K562 (cell line): Measurements from ENCODE around the gene PITX2. TPM values are rescaled to one million over a fixed set of nuclear protein-coding genes. Genes with fewer than 3 reads are reported as not detected.

Experiments used
- ATAC-seq: fragments of 200-7000 bp; cut with Tn5 transposase; 3 replicates; pipeline ENCODE4 v1.9.1; 2020; ENCODE audit warnings: moderate library complexity
- BruUV-seq: library from RNA; stranded (reverse); fragments of 400-500 nt; replicated peaks from 2 replicates; lab custom pipeline; 2021; lab: Mats Ljungman, UMichigan
- CTCF ChIA-PET: fragments of 300-600 bp; formaldehyde crosslinking; extraction: SDS; loops from one replicate; lab custom pipeline; 2021; ENCODE audit warnings: low intra/inter-chr PET ratio; lab: Yijun Ruan, JAX
- POLR2A ChIA-PET: fragments of 300-600, 350-650 bp; sonication (Branson Sonifier 250); formaldehyde crosslinking; extraction: SDS; loops from one replicate; lab custom pipeline; 2021; ENCODE audit warnings: antibody characterized with exemption, inconsistent platforms; lab: Yijun Ruan, JAX
- DNase-seq, 4 experiments: peaks; one replicate each; pipeline versions ENCODE4 v3.0.0 to v3.0.0-alpha.2; 2011 to 2018; ENCODE audit warnings: low spot score in 3 of 4, mixed read lengths in 3 of 4; ENCODE audit errors: extremely low read depth in 1 of 4
- FAIRE-seq: peaks from 2 replicates; lab custom pipeline; 2011; peaks lifted over from hg19 to GRCh38; lab: Jason Lieb, UNC
- H2AFZ ChIP-seq: 2 replicates; pipeline ENCODE4 v1.6.0; 2011; ENCODE audit warnings: low read depth, low read length, control low read depth, inconsistent platforms
- H3K27ac ChIP-seq: fragments of 200-600 bp; 3 replicates; pipeline ENCODE4 v1.8.0; 2011; ENCODE audit warnings: low read depth, mild to moderate bottlenecking, control low read depth, inconsistent platforms, low read length, moderate library complexity, mixed read lengths; ENCODE audit errors: extremely low read depth
- H3K27me3 ChIP-seq, 2 experiments: fragments of 300-600 bp in 1 of 2; 2 replicates in 1 of 2; 3 replicates in 1 of 2; pipeline versions ENCODE4 v1.6.0 to v1.8.0; 2011; ENCODE audit warnings: inconsistent platforms in 2 of 2, low read length in 2 of 2, mild to moderate bottlenecking in 1 of 2, mixed read lengths in 1 of 2, moderate library complexity in 1 of 2; ENCODE audit not compliant: control insufficient read depth in 2 of 2, insufficient read depth in 2 of 2
- H3K36me3 ChIP-seq: fragments of 300-600 bp; 3 replicates; pipeline ENCODE4 v1.8.0; 2011; ENCODE audit warnings: mild to moderate bottlenecking, low read length, inconsistent platforms; ENCODE audit not compliant: control insufficient read depth, insufficient read depth
- H3K4me1 ChIP-seq, 2 experiments: fragments of 200-600 bp in 1 of 2; replicated peaks in 1 of 2; 2 replicates in 1 of 2; 3 replicates in 1 of 2; pipeline versions ENCODE4 v1.5.1 to v1.8.0; 2011; ENCODE audit warnings: inconsistent platforms in 2 of 2, low read length in 2 of 2, mild to moderate bottlenecking in 1 of 2, mixed read lengths in 1 of 2, moderate library complexity in 1 of 2; ENCODE audit not compliant: control insufficient read depth in 2 of 2, insufficient read depth in 2 of 2
- H3K4me2 ChIP-seq: 2 replicates; pipeline ENCODE4 v1.6.1; 2011; ENCODE audit warnings: low read length, control low read depth, inconsistent platforms, mixed read lengths; ENCODE audit not compliant: insufficient read depth
- H3K4me3 ChIP-seq: fragments of 200-600 bp; sonication (generic), shearing (Covaris generic); 2 replicates; pipeline ENCODE4 v1.5.1; 2016; ENCODE audit warnings: control low read depth, inconsistent platforms
- H3K79me2 ChIP-seq: fragments of 200-600 bp; 3 replicates; pipeline ENCODE4 v1.8.0; 2011; ENCODE audit warnings: low read length, inconsistent platforms; ENCODE audit not compliant: control insufficient read depth, insufficient read depth
- H3K9ac ChIP-seq, 2 experiments: 2 replicates each; pipeline versions ENCODE4 v1.6.0 to v1.6.1; 2011; ENCODE audit warnings: low read depth in 2 of 2, low read length in 2 of 2, control low read depth in 1 of 2, inconsistent platforms in 1 of 2, mild to moderate bottlenecking in 1 of 2, mixed read lengths in 1 of 2; ENCODE audit not compliant: insufficient read depth in 1 of 2
- H3K9me1 ChIP-seq: one replicate; pipeline ENCODE4 v1.6.0; 2011; ENCODE audit warnings: inconsistent platforms, mild to moderate bottlenecking, low read length, moderate library complexity; ENCODE audit not compliant: control insufficient read depth, insufficient read depth
- H3K9me3 ChIP-seq: replicated peaks from 2 replicates; pipeline ENCODE4 v1.5.1; 2011; ENCODE audit warnings: low read depth, low read length, inconsistent platforms; ENCODE audit not compliant: control insufficient read depth, insufficient read depth
- H4K20me1 ChIP-seq: replicated peaks from 2 replicates; pipeline ENCODE4 v1.6.1; 2011; ENCODE audit warnings: low read length, inconsistent platforms, mixed read lengths; ENCODE audit not compliant: control insufficient read depth, insufficient read depth
- BDP1 ChIP-seq: IDR thresholded peaks from 3 replicates; pipeline ENCODE4 v1.6.1; 2011; ENCODE audit not compliant: insufficient read length, insufficient read depth
- FOXP1 ChIP-seq: sonication (generic); formaldehyde crosslinking; IDR thresholded peaks from 2 replicates; pipeline ENCODE4 v1.8.0; 2022; ENCODE audit warnings: mild to moderate bottlenecking, missing genetic modification reagents
- JUN ChIP-seq, 2 experiments: sonication (generic) in 1 of 2; formaldehyde crosslinking in 1 of 2; IDR thresholded peaks; 2 replicates each; pipeline versions ENCODE4 v1.6.1 to v1.8.0; 2012 to 2022; ENCODE audit warnings: borderline replicate concordance in 2 of 2, mild to moderate bottlenecking in 2 of 2, improper control_type of control experiment in 1 of 2, low read depth in 1 of 2, low read length in 1 of 2, missing genetic modification reagents in 1 of 2
- NR1H2 ChIP-seq: sonication (generic); formaldehyde crosslinking; IDR thresholded peaks from 2 replicates; pipeline ENCODE4 v1.4.0; 2020; ENCODE audit warnings: mild to moderate bottlenecking, missing genetic modification reagents
- SRSF9 ChIP-seq: fragments of 200-400 bp; formaldehyde crosslinking; IDR thresholded peaks from 2 replicates; pipeline ENCODE4 v1.6.1; 2017; ENCODE audit warnings: low read depth, low read length, borderline replicate concordance
- TAF9B ChIP-seq: fragments of 450-650 bp; IDR thresholded peaks from 2 replicates; pipeline ENCODE4 v1.6.1; 2018; ENCODE audit warnings: mild to moderate bottlenecking; ENCODE audit not compliant: partially characterized antibody
- ZBED1 ChIP-seq: IDR thresholded peaks from 2 replicates; pipeline ENCODE4 v1.6.1; 2014
- ZNF707 ChIP-seq: fragments of 250-450 bp; sonication (Bioruptor Pico); conservative IDR thresholded peaks from 2 replicates; pipeline ENCODE4 v1.8.0; 2022; ENCODE audit warnings: inconsistent platforms, mild to moderate bottlenecking, moderate library complexity
- WGBS: fragments of 100-300 bp; shearing (Covaris generic); methylation state at CpG from one replicate; pipeline ENCODE4 v1.1.6; 2016; ENCODE audit warnings: low coverage, mixed read lengths; ENCODE audit not compliant: insufficient coverage; ENCODE audit errors: missing lambda C conversion rate; 5-methylcytosine and 5-hydroxymethylcytosine counted together
- in situ Hi-C: fragments of 300-500 bp; cut with MboI; formaldehyde crosslinking; loops from 4 replicates; pipeline ENCODE4 v1.15.0; 2018; ENCODE audit warnings: inconsistent platforms, mixed read lengths
- intact Hi-C: fragments of 100-400 bp; cut with micrococcal nuclease; formaldehyde crosslinking; loops from 2 replicates; pipeline ENCODE4 v1.14.2; 2022
- polyA plus RNA-seq, 8 experiments: library from polyadenylated mRNA; depleted of rRNA in 4 of 8; stranded (reverse) in 5 of 8; unstranded in 3 of 8; fragments of >200 nt; fragmentation: Nextera tagmentation in 2 of 8; fragmentation: Illumina TruSeq in 1 of 8; extraction: Ambion mirVana in 2 of 8; extraction: Trizol in 1 of 8; gene quantifications; 2 replicates each; pipeline versions ENCODE4 v1.2.1 to v1.2.3, GENCODE V29; 2011 to 2014; ENCODE audit warnings: inconsistent platforms in 1 of 8, missing spikeins in 1 of 8
- total RNA-seq, 7 experiments: library from RNA; depleted of rRNA in 6 of 7; stranded (reverse); fragments of >200 nt in 6 of 7; fragmentation: Illumina TruSeq in 2 of 7; extraction: Trizol in 2 of 7; gene quantifications; 2 replicates each; pipeline versions ENCODE4 v1.2.1 to v1.2.3, GENCODE V29; 2011 to 2021; ENCODE audit warnings: low replicate concordance in 1 of 7

The PITX2 gene
- total and polyA plus RNA-seq, 9 of the 15 experiments (the other 6 are each of a cell fraction or from before 2014, with no cell fraction given), result 0.08 TPM; not detected in 8

DNA sequence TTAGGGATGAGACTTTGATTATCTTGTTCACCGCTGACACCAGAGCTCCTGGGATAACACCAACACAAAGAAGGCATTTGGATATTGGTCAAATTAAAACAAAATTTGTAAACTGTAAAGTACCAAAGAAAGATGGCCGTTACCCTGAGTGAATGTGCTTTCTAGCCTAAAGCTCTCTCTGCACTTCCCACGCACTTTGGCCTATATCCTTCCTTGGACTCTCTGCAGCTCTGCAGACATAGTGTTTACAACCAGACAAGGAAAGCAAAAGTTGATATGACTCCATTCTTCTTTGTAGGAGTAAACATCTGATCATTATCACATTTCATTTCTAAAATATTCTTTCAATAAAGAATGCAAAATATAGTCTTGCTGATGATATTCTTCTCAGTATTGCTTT, 44.8 kb upstream of the PITX2 start:
- ChIA-PET POLR2A (interaction anchor here (0.6 kb wide), 1 partner anchor 84 kb away, joined by 3 read pairs; no protein-coding TSS in a partner anchor), CTCF (no interaction called here)
- no peak for FAIRE-seq
- H3K9me3 ChIP-seq, result no peaks in the 10 kb centered on the region
- H3K9ac ChIP-seq, result no peak overlapping the region
- in situ Hi-C loops (no loop called here), intact Hi-C loops (no loop called here)
- no peaks in the 10 kb centered on the region for H4K20me1 ChIP-seq
- TF ChIP-seq NR1H2, result no peak
- TF ChIP-seq FOXP1 (CRISPR knock-in tag), result no peak
- no peak for TF ChIP-seq TAF9B
- no peak for TF ChIP-seq ZBED1
- no peak for TF ChIP-seq JUN (IDR thresholded peaks at IDR 0.05; ENCODE audit: borderline replicate concordance, low read depth, low read length)
- no peak for TF ChIP-seq JUN (CRISPR knock-in tag; IDR thresholded peaks at IDR 0.05; ENCODE audit: borderline replicate concordance)
- TF ChIP-seq ZNF707 (CRISPR knock-in tag), result no peak
- TF ChIP-seq SRSF9, result no peak
- no peak for TF ChIP-seq BDP1
- no peaks in the 10 kb centered on the region for H3K4me1 ChIP-seq
- no peak overlapping the region for H3K27ac ChIP-seq
- H3K4me3 ChIP-seq, result no peak overlapping the region
- no peaks in the 10 kb centered on the region for H3K36me3 ChIP-seq
- H3K9me1 ChIP-seq, result no peaks in the 10 kb centered on the region
- H3K79me2 ChIP-seq, result no peaks in the 10 kb centered on the region
- no peak overlapping the region for H3K4me2 ChIP-seq
- DNase-seq, result no peak
- H2AFZ ChIP-seq, result no peak overlapping the region
- no peak for ATAC-seq
- no TSS peak for BruUV-seq
- WGBS, result 2% methylated on average over 3 of the region's 3 CpGs
- no peaks in the 10 kb centered on the region for H3K27me3 ChIP-seq
